GM19467 (cell line): Measurements from ENCODE around the gene CBX6.
"Not testable (repeated sequence)": the region's sequence is repeated elsewhere in the genome, so short reads cannot be mapped to it uniquely, and the experiment has no call there.

Experiments
- ATAC-seq: cut with Tn5 transposase; IDR thresholded peaks from one replicate; pipeline ENCODE4 v1.9.1; 2021; ENCODE audit warnings: mild to moderate bottlenecking, moderate library complexity; ENCODE audit not compliant: unreplicated experiment

Gene CBX6

GRCh38 chr22:38872172-38872830, at the start of gene CBX6:
Gene CBX6, minus strand, starts transcription at chr22:38872216. Its CDS starts 26 bp downstream, at chr22:38872190.
- ATAC-seq: peak; percentile 58

GRCh38 chr22:38921806-38922205, 49.8 kb upstream of the CBX6 start:
- ATAC-seq: no peak

- no peak for ATAC-seq
These were observed 49.1 kb upstream of the CBX6 start for GRCh38 chr22:38921120-38921519.

GRCh38 chr22:38919631-38920190, 47.7 kb upstream of the CBX6 start:
- ATAC-seq: no peak

- ATAC-seq: no peak
These were observed 39.4 kb upstream of the CBX6 start for GRCh38 chr22:38911434-38911833.

- ATAC-seq: no peak
These were observed 35.8 kb upstream of the CBX6 start for GRCh38 chr22:38907767-38908166.

GRCh38 chr22:38906052-38906451, 34.0 kb upstream of the CBX6 start:
- ATAC-seq: no peak

- ATAC-seq: not testable (repeated sequence)
These were observed 32.1 kb upstream of the CBX6 start for GRCh38 chr22:38904052-38904617.

- no peak for ATAC-seq
These were observed 29.2 kb upstream of the CBX6 start for GRCh38 chr22:38901111-38901641.

- ATAC-seq: no peak
These were observed 28.7 kb upstream of the CBX6 start for GRCh38 chr22:38900677-38901076.

- no peak for ATAC-seq
These were observed 19.2 kb upstream of the CBX6 start for GRCh38 chr22:38891256-38891655.

- ATAC-seq: no peak
These were observed 18.4 kb upstream of the CBX6 start for GRCh38 chr22:38890377-38890776.

GRCh38 chr22:38886333-38886732, 14.3 kb upstream of the CBX6 start:
- no peak for ATAC-seq

- no peak for ATAC-seq
These were observed 11.1 kb upstream of the CBX6 start for GRCh38 chr22:38882972-38883622.

- no peak for ATAC-seq
These were observed 10.2 kb upstream of the CBX6 start for GRCh38 chr22:38881997-38882879.

GRCh38 chr22:38881464-38881871, 9.5 kb upstream of the CBX6 start:
- ATAC-seq: no peak

GRCh38 chr22:38879961-38880360, 7.9 kb upstream of the CBX6 start:
- ATAC-seq: no peak

GRCh38 chr22:38879108-38879729, 7.2 kb upstream of the CBX6 start:
- ATAC-seq: no peak

- no peak for ATAC-seq
These were observed 6.0 kb upstream of the CBX6 start for GRCh38 chr22:38878001-38878400.

GRCh38 chr22:38874529-38875222, 2.7 kb upstream of the CBX6 start:
- ATAC-seq: no peak
